HT1080 (cell line): ENCODE results near the gene OMA1. TPM values are rescaled to one million over a fixed set of nuclear protein-coding genes. Genes with fewer than 3 reads are reported as not detected.

Source experiments
- DNase-seq: peaks from one replicate; pipeline ENCODE4 v3.0.0-alpha.2; 2015; ENCODE audit warnings: low read depth
- total RNA-seq: library from RNA; depleted of rRNA; stranded (reverse); fragments of >200 nt; shearing (Covaris generic); gene quantifications from 2 replicates; pipeline ENCODE4 v1.2.3, GENCODE V29; 2014

Gene OMA1
- total RNA-seq, 1 experiment from 2014 or later, result 22.6 TPM

GRCh38 chr1:58465176-58465575, 81.3 kb downstream of the OMA1 start:
- no peak for DNase-seq

GRCh38 chr1:58460469-58460868, 86.1 kb downstream of the OMA1 start:
- peak; percentile 18 for DNase-seq

DNA sequence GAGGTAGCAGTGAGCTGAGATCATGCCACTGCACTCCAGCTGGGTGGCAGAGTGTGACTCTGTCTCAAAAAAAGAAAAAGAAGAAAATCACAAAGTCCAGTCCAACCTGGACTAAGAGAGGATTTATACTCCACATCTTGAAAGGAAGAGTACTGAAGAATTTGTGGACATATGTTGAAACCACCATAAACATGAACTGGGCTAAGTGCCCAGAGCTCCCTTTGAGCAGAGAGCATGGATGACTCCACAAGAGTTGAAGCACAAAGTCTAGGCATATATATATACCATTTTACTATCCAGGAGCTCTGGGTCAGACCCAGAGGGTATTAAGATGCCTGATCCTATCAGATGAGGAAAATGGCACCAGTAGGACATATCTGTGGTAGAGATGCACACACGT, 86.6 kb downstream of the OMA1 start:
- no peak for DNase-seq

DNA sequence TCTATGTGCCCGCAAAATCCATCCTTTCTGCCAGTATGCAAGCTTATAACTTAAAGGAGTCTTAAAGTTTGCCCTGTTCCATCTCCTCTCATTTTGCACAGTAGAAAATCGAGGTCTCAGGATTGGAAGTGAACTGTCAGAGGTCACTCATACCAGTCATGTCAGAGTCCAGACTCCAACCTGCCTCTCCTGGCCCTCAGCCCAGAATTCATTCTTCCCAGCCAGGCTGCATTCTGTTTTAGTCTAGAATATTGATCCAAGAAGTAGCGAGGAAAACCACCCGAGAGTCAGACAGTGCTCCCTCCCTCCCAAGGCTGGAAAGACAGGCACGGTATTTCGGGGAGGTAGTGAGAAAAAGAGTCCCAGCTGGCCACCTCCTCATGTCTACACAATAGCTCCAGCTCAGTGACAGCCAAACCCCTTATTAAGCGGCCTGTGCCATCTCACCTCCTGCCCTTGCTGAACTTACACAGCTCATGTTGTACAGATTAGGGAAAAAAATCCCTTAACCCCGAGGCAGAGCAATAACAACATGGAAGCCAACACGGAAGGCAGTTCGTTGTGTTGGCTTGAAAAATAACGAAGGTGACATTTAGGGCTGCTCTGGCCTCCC, 89.4 kb downstream of the OMA1 start:
- DNase-seq, result no peak

- DNase-seq, result no peak
Observed at GRCh38 chr1:58456470-58456869, 90.1 kb downstream of the OMA1 start.

- no peak for DNase-seq
Observed at GRCh38 chr1:58454807-58455206, 91.7 kb downstream of the OMA1 start.

DNA sequence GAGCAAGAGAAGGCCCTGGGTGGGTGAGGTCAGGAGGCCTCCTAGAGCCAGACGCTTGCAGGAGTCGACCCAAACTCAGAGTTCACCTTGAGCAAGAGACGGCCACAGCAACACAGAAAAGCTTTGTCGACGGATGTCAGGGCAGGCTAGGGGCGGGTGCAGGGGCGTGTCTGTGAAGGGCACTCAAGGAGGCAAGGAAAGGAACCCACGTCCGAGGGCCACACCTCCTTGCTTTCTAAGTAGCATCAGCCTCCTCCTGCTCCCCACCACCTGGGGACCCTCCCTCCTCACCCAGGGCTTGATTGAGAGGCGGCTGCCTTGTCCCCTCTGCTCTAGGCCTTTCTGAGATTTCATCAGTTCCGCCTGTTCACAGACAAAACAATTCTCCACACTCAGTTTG, 92.1 kb downstream of the OMA1 start:
- DNase-seq, result no peak

- no peak for DNase-seq
Observed at GRCh38 chr1:58451560-58452191, 94.8 kb downstream of the OMA1 start.

DNA sequence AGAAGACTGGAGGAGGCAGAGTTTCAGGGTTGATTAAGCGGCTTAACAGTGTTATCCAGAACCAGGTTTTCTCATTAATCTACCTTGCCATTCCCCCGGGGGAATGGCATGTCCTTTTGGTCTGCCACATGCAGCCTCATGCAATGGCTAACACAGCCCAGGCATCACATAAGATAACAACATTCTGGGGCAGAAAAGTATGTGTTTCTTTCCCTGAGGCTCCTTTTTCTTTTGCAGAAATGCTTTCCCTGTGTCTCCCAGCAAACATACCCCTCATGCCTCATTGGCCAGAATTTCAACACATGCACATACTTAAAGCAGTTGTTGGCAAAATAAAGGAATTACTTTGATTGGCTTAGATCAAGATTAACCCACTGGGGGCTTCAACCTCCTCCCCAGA, 98.6 kb downstream of the OMA1 start:
- no peak for DNase-seq

- DNase-seq, result no peak
Observed at GRCh38 chr1:58447042-58447441, 99.5 kb downstream of the OMA1 start.

DNA sequence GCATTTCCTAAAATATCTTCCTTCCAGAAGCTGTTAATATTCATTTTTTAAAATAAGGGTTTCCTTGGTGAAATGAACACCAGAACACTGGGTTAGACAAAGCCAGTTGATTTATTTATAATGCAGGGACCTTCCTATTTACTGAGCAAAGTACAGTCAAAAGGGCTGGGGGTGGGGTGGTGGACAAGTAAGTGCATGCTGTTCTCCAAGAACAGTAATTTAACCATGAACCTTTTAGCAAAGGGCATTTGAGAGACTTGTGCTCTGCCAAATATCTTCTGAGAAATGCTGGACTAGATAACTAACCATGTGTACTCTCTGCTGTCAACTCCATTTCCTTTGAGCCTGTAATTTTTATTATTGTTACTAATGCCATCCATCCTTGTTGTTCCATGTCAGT, 100.2 kb downstream of the OMA1 start:
- DNase-seq, result no peak

- DNase-seq, result no peak
Observed at GRCh38 chr1:58443986-58444868, 102.3 kb downstream of the OMA1 start.

DNA sequence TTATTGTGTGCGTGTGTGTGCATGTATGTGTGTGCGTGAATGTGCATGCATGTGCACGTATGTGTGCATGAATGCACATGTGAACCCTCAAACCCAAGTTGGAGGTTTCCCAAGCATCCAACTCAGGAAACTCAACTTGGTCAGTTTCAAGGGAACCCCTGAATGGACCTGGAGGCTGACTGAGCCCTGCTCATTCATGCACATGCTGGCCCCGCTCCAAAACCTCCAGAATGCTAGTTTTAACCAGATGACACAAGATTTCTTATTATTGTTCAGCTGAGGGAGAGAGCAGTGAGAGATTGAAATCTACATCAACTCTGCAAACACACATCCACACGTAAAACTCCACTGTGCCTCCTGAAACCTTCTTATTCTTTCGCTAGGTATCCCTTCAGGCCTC, 104.4 kb downstream of the OMA1 start:
- DNase-seq, result no peak

GRCh38 chr1:58441699-58442098, 104.8 kb downstream of the OMA1 start:
- no peak for DNase-seq

DNA sequence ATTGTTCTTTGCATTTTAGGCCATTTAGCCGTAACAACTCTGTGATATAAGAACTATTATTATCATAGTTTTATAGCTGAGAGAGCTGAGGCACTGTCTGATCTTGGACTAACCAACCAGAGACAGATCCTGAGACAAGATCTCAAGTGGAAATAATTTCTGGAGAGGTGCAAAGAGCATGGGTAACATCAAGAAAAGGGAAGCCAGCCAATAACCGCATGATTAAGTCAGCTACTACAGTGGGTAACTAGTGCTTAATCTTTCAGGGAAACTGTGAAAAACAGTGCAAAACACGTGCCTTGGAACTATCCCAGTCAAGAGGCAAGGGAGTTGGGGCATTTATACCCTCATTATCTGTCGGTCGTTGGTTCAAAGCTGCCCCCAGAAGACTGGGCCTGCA, 105.8 kb downstream of the OMA1 start:
- no peak for DNase-seq

DNA sequence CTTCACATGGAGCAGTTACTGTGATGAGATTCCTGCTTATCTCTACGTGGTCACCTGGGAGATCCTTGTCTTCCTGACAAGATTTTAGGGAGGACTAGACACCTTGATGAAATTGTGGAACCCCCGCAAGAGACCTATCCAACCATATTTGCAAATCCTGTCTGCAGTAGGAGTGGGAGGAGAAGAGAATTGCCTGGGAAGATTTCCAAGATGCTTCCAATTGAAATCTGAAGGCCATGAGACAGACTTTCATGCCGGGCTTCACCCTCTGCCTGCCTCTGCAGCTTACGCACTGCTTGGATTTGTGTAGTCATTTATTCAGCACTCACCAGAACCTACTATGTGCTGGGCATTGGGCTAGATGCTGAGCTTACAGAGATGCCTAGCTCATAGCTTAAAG, 106.6 kb downstream of the OMA1 start:
- no peak for DNase-seq

- no peak for DNase-seq
Observed at GRCh38 chr1:58438468-58438867, 108.1 kb downstream of the OMA1 start.

DNA sequence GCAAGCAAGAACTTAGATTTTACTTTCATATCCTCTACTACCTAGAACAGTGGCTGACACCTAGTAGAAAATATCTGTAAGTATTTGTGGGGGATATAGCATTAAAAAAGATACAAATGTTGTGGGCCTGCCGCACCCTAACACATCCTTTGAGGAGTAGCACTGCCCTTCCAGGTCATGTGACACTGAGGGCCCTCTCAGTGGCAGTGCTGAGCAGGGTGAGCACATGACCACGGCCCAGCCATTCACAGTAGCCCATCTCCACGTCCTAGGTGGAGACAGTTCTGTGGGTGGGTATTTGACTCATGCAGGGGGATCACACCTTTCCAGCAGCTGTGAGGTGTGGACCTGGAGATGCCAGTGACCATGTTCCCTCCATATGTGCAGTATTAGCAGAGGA, 108.9 kb downstream of the OMA1 start:
- no peak for DNase-seq

DNA sequence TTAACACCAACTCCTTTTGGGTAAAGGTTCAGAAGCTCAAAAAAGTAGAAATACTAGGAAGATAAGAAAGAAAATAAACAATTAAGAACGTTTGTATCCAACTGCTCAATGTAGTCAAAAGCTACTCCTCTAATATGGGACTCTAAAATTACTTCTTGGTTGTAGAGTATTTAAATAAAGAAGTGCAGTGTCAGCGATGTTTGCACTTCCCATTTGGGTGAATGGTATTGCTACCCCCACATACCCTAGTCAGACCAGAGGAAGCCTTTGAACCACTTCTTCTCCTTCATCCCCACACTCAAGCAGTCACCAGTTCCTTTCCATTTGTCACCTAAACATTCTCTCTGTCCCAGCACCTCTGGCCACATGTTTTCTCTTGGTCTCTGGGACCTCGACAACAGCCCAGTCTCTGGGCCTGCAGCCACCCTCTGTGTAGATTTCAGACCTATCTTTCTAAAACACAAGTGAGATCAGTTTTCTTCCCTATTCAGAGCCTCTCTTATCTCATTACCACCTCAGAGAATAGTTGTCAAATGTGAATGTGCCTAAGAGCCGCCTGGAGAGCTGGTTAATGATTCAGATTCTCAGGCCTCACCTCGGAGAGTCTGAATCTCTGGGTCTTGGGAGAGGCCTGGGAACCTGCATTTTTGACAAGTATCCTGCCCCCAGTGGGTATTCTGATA, 109.8 kb downstream of the OMA1 start:
- DNase-seq, result no peak

- no peak for DNase-seq
Observed at GRCh38 chr1:58435376-58435775, 111.2 kb downstream of the OMA1 start.

- peak; percentile 39 for DNase-seq
Observed at GRCh38 chr1:58434607-58435006, 111.9 kb downstream of the OMA1 start.

GRCh38 chr1:58434181-58434580, 112.3 kb downstream of the OMA1 start:
- DNase-seq, result peak; percentile 30
